ENCODE data around the gene INSM1.

The INSM1 gene

DNA sequence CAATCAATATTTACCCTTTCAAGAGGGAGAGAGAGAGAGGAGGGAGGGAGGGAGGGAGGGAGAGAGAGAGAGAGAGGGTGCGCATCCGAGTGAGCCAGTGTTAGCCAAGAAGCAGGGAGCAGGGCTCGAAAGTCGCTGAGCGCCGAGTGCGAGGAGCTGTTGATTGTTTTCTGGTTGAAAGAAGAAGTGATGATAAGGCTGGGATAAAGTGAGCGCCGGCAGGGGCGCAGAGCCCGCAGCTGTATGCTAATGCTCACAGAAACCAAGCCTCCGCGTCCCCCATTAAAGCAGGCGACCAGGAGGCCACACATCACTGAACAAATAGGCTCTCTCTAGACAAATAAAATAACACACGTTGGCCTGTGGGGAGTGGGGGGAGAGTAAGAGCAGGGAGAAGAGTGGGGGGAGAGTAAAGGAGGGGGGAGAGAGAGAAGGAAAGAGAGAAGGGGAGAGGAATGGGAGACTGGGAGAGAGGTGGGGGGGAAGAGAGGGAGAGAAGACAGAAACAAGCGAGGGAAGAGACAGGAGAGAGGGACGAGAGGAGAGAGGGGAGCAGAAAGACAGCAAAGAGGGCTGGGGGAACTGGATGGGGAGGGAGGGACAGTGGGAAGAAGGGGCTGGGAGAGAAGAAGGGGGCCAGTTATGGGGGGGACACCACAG lies 5.0 kb upstream of the INSM1 start:
- DNase-seq = no peak

DNA sequence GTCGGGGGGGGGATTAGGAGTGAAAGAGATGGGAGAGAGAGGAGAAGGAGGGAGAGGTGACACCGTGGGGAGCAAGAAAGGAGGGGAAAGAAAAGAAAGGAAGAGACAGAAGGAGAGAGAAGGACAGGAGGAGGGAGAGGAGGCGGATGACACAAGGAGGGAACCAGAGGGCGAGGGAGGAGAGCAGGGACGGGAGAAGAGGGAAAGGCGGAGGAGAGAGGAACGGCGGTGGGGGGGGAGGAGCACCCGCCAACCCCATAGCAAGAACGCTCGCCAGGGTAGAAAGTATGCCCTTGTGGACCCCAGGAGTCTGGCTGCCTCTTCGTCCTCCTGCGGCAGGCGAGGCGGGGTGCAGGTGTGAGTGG lies 4.5 kb upstream of the INSM1 start:
- no peak for DNase-seq

DNA sequence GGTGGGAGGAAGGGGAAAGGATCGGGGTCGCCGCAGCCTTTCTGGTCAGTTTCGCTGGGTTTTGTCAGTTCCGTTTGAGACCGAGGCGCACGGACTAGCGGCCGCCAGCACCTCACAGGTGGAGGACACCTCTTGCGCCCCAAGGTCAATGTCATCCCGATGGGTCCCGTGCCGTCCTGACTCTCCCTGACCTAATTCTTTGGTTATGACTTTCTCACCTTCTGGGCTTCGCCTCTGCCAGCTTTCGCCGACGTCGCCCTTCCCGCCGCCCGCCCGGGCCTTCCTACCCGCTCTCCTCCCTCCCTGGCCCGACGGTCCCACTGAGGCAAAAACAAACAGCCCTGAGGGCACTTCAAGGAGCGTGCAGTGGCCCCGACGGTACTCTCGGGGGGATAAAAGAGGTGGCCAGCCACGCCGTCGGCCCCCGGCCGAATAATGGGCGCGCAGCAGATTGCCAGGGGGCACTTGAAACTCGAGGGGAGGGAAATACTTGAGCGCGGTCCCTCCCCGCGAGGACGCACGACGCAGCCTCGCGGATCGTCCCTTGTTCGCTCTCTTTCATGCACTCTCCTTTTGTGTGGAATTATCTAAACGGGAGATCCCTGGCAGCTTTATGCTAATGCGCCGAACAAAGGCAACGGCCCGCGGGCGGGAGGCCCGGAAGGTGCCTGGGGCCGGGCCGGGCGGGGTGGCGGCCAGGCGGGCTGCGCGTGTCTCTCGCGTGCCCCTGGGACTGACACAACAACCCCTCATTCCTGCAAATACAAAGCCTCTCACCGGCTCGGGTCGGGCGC lies 3.9 kb upstream of the INSM1 start:
- no peak for DNase-seq

DNA sequence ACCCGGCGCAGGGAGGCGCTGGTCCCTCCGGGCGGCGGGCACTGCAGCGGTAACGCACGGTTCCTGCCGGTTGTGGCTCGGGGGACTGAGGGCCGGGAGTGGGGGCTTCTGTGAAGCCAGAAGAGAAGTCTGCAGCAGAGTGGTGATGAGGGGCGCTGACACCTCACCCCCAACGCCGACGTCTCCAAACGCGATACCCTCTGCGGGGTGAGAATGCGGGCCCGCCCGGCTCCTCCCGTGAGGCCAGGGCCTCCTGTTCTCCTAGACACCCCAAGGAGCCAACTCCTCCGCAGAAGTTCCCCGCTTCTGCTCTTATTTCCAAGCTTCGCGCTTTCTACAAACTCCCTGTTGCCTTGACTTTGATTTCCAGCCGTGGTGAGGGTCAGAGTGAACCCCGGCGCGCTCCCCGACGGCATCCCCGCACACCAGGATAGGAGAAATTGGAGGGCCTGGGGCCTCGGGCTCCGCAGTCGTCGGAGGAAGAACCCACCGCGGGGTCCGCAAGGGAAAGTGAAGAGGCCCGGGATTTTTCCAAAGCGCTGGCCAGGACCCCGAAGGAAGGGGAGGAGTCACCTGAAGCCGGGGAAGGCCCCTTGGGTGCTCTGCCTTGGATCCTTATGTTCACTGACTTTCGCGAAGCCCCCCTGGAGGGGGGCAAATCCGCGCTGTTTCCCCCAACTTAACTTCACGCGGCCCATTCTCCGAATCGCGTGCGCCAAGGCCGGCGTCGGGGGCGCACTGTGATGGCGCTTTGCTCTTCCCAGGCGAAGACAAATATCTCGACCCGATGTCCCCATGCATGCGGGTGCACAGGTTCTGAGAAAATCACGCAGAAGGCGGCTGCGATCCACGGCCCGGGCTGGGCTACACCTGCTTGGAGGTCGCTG lies 3.1 kb upstream of the INSM1 start:
- no peak for DNase-seq

DNA sequence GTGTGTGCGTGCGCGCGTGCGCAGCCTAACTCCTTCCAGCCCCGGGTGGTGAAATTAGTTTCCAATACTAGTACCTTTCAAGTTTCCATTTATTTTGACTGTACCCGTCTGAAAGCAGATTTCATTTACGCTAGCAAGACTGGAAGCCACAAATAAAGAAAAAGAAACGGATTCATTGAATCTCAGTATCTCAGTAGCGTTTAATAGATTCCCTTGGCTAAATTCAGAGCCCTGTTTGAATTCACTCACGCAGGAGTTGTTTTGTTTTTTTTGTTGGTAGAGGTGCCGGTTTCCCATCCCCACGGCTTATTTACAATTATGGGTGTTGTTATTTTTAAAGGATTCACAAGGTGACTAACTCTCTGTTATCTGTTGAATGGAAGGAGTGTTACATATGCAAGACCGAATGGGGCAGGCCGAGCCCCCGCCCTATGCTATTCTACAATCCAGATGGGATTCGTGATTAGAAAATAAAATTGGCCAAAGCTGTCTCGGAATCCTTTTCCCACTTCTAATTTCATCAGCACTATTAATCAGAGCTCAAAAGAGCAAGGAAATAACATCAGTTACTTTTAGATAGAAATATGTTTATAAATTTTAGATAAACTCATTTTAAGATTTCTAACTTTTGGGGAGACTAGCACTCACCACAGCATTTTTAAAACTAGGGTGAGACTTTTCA lies 2.3 kb upstream of the INSM1 start:
- DNase-seq = no peak

DNA sequence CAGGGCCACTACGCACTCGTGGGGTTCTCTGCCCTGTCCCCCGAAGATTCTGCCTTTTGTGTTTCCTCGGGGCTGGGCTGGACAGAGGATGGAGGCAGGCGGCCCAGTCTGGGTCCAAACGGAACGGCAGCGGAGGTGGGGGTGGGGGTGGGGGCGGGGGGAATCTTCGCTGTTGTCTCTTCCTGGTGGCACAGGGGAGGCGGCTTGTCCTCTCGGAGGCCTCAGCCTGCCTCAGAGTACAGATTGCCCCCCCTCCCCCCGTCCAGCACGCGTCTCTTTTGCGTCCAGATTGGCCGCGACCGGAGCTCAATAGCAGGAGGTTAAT lies 1.4 kb upstream of the INSM1 start:
- DNase-seq = no peak

DNA sequence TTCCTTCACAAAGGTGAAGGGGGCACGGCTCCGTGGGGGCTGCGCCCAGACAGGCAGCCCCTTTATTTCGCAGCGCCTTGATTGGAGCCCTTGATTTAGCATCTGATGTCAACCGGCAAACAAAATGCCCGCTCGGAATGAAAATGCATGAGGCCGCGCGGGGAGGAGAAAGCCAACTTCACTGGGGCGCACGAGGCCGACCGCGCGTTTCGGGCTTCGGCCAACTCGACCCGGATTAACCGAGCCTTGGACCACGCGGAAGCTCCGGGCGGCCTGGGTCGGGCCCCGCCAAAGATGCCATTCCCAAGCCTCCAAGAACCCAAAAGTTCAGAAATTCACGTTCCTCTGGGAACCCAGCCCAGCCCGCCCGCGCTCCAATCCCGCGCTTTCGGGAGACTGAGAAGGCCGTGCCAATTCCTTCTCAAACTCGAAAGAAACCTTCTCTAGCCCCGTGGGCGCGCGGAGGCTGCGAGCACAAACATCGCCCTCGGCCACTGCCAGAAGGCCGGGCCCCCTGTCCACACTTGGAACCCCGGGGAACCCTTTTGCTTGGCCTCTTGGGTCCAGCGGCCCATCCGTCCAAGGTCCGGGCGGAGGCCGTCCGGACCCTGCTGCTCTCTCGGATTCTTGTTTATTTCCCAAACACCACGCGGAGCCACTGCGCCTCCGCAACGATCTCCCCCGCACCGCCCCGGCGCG lies 879 bp upstream of the INSM1 start:
- no peak for DNase-seq

DNA sequence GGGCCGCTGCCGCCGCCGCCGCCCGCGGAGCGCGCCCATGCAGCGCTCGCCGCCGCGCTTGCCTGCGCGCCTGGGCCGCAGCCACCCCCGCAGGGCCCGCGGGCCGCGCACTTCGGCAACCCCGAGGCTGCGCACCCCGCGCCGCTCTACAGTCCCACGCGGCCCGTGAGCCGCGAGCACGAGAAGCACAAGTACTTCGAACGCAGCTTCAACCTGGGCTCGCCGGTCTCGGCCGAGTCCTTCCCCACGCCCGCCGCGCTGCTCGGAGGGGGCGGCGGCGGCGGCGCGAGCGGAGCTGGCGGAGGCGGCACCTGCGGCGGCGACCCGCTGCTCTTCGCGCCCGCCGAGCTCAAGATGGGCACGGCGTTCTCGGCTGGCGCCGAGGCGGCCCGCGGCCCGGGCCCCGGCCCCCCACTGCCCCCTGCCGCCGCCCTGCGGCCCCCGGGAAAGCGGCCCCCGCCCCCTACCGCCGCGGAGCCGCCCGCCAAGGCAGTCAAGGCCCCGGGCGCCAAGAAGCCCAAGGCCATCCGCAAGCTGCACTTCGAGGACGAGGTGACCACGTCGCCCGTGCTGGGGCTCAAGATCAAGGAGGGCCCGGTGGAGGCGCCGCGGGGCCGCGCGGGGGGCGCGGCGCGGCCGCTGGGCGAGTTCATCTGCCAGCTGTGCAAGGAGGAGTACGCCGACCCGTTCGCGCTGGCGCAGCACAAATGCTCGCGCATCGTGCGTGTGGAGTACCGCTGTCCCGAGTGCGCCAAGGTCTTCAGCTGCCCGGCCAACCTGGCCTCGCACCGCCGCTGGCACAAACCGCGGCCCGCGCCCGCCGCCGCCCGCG lies 730 bp downstream of the INSM1 start:
- no peak for DNase-seq

DNA sequence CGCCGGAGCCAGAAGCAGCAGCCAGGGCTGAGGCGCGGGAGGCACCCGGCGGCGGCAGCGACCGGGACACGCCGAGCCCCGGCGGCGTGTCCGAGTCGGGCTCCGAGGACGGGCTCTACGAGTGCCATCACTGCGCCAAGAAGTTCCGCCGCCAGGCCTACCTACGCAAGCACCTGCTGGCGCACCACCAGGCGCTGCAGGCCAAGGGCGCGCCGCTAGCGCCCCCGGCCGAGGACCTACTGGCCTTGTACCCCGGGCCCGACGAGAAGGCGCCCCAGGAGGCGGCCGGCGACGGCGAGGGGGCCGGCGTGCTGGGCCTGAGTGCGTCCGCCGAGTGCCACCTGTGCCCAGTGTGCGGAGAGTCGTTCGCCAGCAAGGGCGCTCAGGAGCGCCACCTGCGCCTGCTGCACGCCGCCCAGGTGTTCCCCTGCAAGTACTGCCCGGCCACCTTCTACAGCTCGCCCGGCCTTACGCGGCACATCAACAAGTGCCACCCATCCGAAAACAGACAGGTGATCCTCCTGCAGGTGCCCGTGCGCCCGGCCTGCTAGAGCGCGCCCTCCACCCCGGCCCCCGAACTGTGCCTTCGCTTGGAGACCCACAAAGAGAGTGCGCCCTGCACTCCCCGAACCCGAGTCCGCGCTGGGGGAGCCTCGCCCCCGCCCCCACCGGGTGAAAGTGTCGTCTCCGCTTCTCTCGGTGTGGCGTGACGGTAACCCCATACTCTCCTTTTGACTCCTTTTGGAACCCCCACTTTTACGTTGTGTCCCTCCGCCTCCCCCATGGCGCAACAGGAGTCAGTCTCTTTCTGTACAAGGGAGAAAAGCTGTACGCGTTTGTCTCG lies 1.6 kb downstream of the INSM1 start:
- DNase-seq = no peak

DNA sequence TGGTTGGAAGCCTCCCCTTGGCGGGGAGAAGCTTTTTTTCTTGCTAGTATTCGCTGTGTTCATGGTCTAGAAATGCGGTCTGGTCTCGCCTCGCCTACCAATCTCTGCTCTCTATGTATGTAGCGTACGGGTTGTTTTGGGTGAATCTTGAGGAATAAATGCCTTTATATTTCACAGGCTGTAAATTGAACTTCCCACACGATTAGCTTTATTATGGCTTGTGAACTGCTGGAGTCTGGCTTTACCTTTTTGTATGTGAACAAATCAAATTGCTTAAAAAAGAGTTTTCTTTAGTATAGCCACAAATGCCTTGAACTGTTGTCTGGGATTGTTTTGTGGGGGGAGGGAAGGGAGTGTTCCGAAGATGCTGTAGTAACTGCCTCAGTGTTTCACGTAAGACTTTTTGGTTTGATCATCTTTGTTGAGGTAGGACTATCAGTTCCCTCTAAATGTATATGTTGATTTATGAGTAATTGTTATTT lies 2.2 kb downstream of the INSM1 start:
- no peak for DNase-seq

DNA sequence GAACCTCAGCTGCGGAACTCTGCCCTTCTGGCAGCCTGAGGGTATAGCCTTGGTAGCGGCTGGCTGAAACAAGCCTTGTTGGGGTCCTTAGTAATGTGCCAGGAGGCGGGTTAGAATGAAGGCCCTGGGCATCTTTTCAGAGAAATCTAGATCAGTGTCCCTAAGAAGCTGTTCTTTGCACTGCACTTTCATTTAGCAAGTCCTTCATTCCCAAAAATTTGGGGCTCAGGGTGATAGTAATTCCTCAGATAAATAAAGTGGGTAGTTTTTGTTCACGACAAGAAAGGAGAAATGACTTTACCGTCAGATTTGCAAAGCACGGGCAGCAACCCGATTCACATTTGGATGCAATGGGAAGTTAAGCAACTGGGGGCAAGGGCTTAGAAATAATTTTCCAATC lies 3.2 kb downstream of the INSM1 start:
- DNase-seq = no peak

DNA sequence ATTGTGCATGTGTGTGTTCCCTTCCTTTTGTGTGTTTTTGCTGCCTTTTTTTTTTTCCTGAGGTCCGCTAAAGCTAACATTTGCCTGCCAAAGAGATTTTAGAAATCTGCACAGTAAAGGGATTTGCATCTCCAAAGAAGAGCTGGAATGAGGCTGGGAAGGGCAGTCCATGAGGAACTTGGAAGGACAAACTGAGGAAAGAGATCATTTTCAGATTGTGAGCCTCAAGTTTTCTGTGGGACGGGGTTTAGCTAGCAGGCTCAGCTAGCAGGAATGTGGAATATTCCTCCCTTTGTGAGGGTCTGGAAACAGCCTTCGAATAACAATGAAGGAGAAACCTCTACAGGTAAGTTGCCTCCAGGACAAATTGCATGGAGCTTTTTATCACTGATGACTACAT lies 3.8 kb downstream of the INSM1 start:
- no peak for DNase-seq

DNA sequence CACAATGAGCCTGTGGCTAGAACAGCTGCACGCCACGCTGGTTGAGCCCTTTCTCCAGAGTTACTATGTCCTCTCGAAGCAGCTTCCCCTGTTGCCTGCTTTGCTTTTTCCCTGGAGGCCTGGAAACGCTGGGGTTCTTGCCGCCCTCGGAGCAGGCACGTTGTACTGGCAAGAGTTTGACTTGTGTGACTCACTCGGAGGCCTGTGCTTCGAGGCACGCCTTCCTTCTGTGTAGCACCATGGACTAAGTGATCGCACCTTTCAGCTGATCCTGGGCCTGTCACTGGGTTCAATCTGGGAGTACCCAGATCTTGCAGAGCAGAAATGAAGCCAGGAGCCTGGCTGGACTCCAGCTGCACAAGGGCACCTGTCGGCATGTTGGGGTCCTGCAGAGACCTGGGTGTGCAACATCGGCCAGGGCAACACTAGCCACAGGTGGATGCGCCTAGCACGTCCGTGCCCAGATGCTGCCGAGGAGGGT lies 5.2 kb downstream of the INSM1 start:
- no peak for DNase-seq

DNA sequence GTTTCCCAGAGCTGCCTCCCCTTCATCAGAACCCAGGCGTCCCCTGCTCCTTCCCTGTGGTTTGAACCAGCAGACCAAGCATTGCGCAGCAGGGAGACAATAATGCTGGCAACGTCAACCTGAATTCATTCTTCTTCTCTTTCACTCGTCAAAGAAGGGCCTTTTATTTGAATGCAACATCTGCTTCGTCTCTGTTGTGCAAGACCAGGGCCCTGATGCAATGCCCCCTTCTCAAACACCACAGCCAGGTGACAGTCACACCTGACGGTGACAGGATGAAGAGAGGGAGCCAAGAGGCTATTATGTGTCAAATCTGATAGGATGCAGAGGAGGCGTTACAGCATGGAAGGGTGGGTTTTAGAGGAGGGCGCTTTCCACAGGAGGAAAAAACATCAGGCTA lies 8.0 kb downstream of the INSM1 start:
- no peak for DNase-seq

DNA sequence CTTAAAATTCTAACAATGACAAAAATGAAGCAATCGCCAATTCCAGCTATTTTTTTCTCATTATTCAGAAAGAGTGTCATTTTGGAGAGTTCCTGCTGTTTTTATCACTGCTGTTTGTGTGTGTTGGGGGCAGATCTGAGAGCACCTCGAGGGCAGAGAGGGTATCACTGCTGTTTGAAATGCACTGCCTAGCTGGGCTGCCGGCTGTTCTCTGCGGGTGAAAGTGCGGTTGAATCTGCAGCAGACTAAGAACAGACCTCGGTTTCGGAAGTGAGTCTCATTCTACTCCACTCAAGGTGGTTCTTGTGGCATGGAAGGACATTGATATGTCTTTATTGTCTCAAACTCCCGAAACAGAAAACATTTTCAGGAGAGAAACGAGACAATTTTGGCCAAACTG lies 18.3 kb downstream of the INSM1 start:
- no peak for DNase-seq

DNA sequence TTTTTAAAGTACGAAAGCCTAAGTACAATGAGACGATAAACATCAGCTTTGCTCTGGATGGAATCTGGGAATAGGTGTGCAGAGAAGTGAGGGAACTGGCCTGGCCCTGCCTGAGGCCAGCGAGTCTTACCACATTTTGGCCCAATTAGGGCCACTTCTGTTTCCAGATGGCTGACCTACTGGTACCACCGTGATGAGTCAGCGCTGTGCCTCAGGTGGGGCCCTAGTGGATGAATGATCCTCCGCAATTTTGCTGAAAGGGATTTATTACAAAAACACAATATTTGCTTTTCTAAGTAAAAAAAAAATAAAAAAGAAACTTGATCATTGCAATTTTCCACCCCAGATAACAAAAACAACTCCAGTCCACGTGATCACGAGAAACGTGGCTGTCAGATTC lies 22.5 kb downstream of the INSM1 start:
- no peak for DNase-seq

DNA sequence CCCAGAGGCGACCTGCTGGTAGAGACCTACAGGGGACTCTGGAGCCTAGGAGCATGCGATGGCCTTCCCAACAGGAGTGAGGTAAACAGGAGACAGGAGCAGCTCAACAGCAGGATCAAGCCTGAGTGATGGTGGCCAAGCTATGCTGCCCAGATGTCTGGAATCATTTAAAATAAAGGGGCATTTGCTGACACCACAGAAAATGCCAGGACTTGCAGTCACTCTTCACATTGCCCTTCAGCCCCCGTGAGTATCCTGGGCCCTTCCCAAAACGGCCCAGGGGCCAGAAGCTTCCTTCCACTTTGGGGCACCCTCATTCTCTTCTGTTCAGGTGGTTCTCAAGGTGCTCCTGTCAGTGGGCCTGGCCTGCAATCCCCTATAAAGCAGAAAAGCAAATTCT lies 23.2 kb downstream of the INSM1 start:
- no peak for DNase-seq

DNA sequence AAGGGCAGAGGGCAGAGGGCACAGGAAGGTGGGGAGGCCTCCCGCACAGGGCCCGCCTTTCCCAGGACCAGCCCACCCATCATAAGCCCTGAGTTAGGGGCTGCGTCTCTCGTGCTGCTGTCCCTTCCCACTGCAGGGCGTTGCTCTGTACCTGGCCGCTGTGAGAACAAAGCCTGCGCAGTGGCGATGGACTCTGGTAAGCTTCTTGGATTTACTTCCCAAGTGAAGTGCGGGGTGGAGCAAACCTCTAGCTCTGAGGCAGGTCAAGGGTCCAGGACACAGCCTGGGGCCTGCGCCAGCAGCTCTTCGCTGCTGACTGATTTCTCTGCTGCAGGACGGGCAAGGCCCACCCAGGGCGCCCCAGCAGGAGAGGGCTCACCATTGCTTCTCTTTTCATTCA lies 23.9 kb downstream of the INSM1 start:
- DNase-seq = no peak

DNA sequence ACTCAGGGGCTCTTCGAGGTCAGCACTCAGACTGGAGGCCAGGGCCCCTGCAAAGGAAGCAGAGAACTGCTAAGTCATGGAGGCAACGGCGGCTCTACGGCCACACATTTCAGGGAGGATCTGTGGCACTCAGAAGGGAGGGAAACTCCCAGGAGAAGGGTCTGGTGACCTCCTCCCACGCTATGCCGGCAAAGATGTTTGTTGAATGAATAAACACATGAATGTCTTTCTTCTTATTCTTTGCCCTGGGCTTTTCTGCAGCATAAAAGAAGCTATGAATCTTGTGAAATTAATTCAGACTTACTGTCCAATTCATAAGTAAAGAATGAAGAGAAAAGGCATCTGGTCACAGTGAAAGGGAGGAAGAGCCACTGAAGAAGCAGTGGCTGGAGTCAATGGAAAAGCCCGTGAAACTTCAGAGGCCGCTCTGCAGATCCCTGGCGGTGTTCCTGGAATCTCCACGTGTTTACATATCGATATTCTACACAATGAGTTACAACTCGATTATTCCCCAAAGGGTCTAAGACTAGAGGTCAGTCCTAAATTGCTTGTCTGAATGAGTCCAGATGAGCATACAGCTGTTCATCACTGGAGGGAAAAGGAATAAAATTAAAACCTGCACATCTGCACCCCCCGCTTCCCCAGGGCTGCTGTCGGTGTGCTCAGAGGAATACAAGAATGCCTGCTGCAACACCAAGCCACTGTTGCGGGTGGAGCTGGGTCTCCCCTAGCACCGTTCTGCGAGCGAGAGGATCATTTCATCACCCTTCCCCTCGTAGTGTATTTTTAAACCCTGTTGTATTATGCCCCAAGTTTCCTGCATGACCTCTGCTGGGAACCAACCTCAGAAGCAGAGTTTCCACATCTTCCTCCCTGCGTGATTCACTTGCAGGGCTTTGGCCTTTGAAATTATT lies 25.6 kb downstream of the INSM1 start:
- no peak for DNase-seq
